IgD-negative memory B cell (primary cell): Measurements from ENCODE around the gene ABCB11. TPM values are rescaled to one million over a fixed set of nuclear protein-coding genes. Genes with fewer than 3 reads are reported as not detected.
"Not testable (repeated sequence)": the region's sequence is repeated elsewhere in the genome, so short reads cannot be mapped to it uniquely, and the experiment has no call there.

Experiments used
- H3K27ac Mint-ChIP-seq, 3 donors: one replicate each; pipeline ENCODE4 v1.8.0; 2020 to 2022; ENCODE audit warnings: mild to moderate bottlenecking in 3 of 3, mixed read lengths in 3 of 3, moderate library complexity in 1 of 3
- H3K27me3 Mint-ChIP-seq: one replicate; pipeline ENCODE4 v1.8.0; 2021; ENCODE audit warnings: mixed read lengths
- H3K36me3 Mint-ChIP-seq: one replicate; pipeline ENCODE4 v1.8.0; 2020; ENCODE audit warnings: mild to moderate bottlenecking, mixed read lengths
- H3K4me1 Mint-ChIP-seq, 3 donors: one replicate each; pipeline ENCODE4 v1.8.0; 2020 to 2022; ENCODE audit warnings: mixed read lengths in 3 of 3, mild to moderate bottlenecking in 1 of 3
- H3K4me3 Mint-ChIP-seq, 4 donors: one replicate each; pipeline ENCODE4 v1.8.0; 2020 to 2022; ENCODE audit warnings: mild to moderate bottlenecking in 4 of 4, mixed read lengths in 4 of 4, moderate library complexity in 3 of 4
- H3K9me3 Mint-ChIP-seq, 3 donors: one replicate each; pipeline ENCODE4 v1.8.0; 2020 to 2021; ENCODE audit warnings: mixed read lengths in 3 of 3, mild to moderate bottlenecking in 1 of 3
- polyA plus RNA-seq: library from polyadenylated mRNA; unstranded; fragments of 300-500 nt; fragmentation: Illumina TruSeq; gene quantifications from one replicate; pipeline ENCODE4 v1.2.3, GENCODE V29; 2021

Gene ABCB11
- polyA plus RNA-seq, 1 donor from 2014 or later = not detected

DNA sequence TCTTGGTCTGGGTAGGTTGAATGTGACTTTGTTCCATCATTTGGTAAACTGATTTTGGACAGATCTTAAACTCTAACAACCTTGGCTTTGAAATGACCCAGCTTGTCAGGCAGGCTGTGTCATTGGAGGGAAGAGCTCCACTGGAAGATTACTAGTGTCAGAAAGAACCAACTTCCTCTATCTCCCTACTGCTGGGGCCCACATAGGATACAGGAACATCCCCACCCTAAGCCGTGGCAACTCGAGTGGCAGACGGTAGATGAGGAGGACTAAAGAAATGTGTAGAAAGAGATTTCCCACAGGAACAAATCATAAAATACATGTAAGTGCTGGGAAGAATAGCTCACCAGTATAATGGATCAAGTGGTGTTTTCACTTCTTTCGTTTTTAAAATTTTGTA, 134.3 kb downstream of the ABCB11 start:
- no peak overlapping the region for H3K27ac Mint-ChIP-seq
- peaks cover 9% of the 10 kb centered on the region for H3K27me3 Mint-ChIP-seq

GRCh38 chr2:168895771-168896170, 135.4 kb downstream of the ABCB11 start:
- H3K4me1 Mint-ChIP-seq = peaks cover 0 to 2% (median 1%) of the 10 kb centered on the region in 3 donors
- H3K4me3 Mint-ChIP-seq = no peak overlapping the region
- no peaks in the 10 kb centered on the region for H3K9me3 Mint-ChIP-seq
- peaks cover 4% of the 10 kb centered on the region for H3K27me3 Mint-ChIP-seq
- no peaks in the 10 kb centered on the region for H3K36me3 Mint-ChIP-seq
- no peak overlapping the region for H3K27ac Mint-ChIP-seq

More for the DNA sequence above, 134.3 kb downstream of the ABCB11 start:
- Mint-ChIP-seq H3K4me3 (no peak overlapping the region), H3K4me1 (peaks cover 0 to 2% (median 0%) of the 10 kb centered on the region in 3 donors), H3K9me3 (no peaks in the 10 kb centered on the region), H3K36me3 (no peaks in the 10 kb centered on the region)

- Mint-ChIP-seq H3K36me3 (peaks cover 2% of the 10 kb centered on the region), H3K27me3 (peaks cover 5% of the 10 kb centered on the region), H3K9me3 (no peaks in the 10 kb centered on the region), H3K4me1 (peaks cover 6 to 12% (median 9%) of the 10 kb centered on the region in 3 donors), H3K27ac (no peak overlapping the region), H3K4me3 (no peak overlapping the region)
Observed at GRCh38 chr2:168894720-168895119, 136.4 kb downstream of the ABCB11 start.

GRCh38 chr2:168894101-168894500, 137.0 kb downstream of the ABCB11 start:
- H3K9me3 Mint-ChIP-seq = no peaks in the 10 kb centered on the region
- no peak overlapping the region for H3K27ac Mint-ChIP-seq
- peaks cover 2% of the 10 kb centered on the region for H3K36me3 Mint-ChIP-seq
- H3K27me3 Mint-ChIP-seq = peaks cover 5% of the 10 kb centered on the region
- no peak overlapping the region for H3K4me3 Mint-ChIP-seq
- H3K4me1 Mint-ChIP-seq = peaks cover 6 to 11% (median 9%) of the 10 kb centered on the region in 3 donors

DNA sequence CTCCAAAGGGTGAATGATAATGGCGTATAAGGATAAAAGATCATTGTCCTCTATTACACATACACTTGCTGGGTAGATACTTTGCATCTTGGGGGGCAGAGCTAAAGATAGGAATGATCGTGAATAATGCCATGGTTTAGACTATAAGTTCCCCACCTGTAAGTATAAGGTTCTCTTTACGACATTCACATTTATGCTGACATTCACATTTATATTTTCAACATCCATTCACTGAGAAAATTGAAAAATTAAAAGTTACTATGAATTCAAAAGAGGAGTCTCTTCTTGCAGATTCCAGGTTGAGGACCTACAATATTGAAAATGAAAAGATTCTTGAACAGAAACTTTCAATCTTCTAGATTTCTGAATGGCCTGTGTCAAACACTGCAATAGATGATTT, 138.8 kb downstream of the ABCB11 start:
- Mint-ChIP-seq H3K36me3 (peaks cover 2% of the 10 kb centered on the region), H3K27ac (no peak overlapping the region), H3K4me3 (no peak overlapping the region), H3K4me1 (peaks cover 6 to 10% (median 9%) of the 10 kb centered on the region in 3 donors), H3K9me3 (no peaks in the 10 kb centered on the region), H3K27me3 (peaks cover 5% of the 10 kb centered on the region)

DNA sequence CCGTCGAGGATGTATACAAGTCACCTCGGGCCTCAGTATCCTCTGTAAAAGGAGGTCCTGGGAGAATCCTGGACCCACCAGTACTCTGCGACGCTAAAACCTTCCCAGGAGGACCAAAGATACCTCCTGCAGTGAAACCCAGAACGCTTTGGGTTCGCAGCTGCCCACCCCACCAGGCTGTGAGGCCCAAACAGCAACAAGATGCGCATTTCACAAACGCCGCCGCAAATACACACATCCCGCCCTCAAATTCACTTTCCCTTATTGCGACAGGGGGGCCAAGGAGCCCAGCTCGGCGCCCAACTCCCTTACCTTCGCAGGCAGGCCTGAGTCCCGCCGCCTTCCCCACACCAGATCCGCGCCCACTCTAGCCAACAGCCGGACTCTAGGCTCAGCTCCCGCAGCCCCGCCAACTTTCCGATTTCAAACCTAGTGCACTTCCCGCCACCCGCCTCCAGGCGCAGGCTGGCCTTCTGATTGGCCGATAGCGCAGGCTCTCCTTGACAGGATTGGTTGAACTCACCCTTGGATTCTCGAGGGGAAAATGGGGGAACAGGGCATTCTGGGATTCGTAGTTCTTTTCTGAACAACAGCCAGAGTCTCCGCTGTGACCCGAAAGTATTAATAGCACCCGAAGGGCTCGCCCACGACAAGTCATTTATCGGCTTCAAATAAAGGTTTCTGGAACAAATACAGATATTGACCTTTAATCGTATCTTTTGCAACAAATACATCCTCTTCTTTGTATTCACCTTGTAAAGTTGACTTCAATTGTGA, 140.9 kb downstream of the ABCB11 start, which contains the start of gene SPC25:
Gene SPC25, minus strand, starts transcription at position 425 of the 777 bp plus-strand sequence. CDS start 911 bp downstream, outside the sequence.
- Mint-ChIP-seq H3K4me1 (peaks cover 6 to 10% (median 9%) of the 10 kb centered on the region in 3 donors), H3K9me3 (no peaks in the 10 kb centered on the region), H3K27me3 (peaks cover 5% of the 10 kb centered on the region), H3K27ac (peak within 1 kb of the TSS in 1 of 3 donors; percentile 87), H3K4me3 (peak within 1 kb of the TSS; percentile 80 to 98 (median 92)), H3K36me3 (peaks cover 2% of the 10 kb centered on the region)

GRCh38 chr2:168889635-168890005, 141.5 kb downstream of the ABCB11 start:
- H3K36me3 Mint-ChIP-seq = peaks cover 3% of the 10 kb centered on the region
- peak overlapping the region in 3 of 4 donors; percentile 89 to 98 (median 96) for H3K4me3 Mint-ChIP-seq
- H3K9me3 Mint-ChIP-seq = no peaks in the 10 kb centered on the region
- no peak overlapping the region for H3K27ac Mint-ChIP-seq
- H3K27me3 Mint-ChIP-seq = peaks cover 5% of the 10 kb centered on the region
- H3K4me1 Mint-ChIP-seq = peaks cover 6 to 10% (median 9%) of the 10 kb centered on the region in 3 donors

DNA sequence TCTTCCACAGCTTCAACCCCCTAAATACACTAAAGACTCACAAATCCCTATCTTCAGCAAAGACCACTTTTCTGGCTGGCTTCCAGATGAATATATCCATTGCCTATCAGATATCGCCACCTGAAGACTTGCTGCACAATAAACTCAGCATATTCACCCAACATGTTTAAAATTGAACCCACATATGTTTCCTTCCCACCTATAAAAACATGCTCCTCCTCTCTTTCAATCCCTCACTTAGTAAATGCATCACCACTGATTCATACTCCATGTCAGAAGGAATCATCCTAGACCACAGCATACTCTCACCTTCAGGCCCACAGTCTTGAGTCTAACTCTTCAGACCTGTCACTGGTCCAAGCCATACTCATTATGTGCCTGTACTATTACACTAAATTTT, 146.1 kb downstream of the ABCB11 start:
- H3K27ac Mint-ChIP-seq = no peak overlapping the region
- peaks cover 2 to 5% (median 3%) of the 10 kb centered on the region in 3 donors for H3K4me1 Mint-ChIP-seq
- H3K27me3 Mint-ChIP-seq = no peaks in the 10 kb centered on the region
- H3K4me3 Mint-ChIP-seq = no peak overlapping the region
- no peaks in the 10 kb centered on the region for H3K9me3 Mint-ChIP-seq
- peaks cover 1% of the 10 kb centered on the region for H3K36me3 Mint-ChIP-seq

GRCh38 chr2:168882163-168882562, 149.0 kb downstream of the ABCB11 start:
- not testable (repeated sequence) for H3K4me3 Mint-ChIP-seq, H3K4me1 Mint-ChIP-seq, H3K36me3 Mint-ChIP-seq, H3K27me3 Mint-ChIP-seq, H3K9me3 Mint-ChIP-seq
- peak overlapping the region in 1 of 3 donors; percentile 37 for H3K27ac Mint-ChIP-seq

DNA sequence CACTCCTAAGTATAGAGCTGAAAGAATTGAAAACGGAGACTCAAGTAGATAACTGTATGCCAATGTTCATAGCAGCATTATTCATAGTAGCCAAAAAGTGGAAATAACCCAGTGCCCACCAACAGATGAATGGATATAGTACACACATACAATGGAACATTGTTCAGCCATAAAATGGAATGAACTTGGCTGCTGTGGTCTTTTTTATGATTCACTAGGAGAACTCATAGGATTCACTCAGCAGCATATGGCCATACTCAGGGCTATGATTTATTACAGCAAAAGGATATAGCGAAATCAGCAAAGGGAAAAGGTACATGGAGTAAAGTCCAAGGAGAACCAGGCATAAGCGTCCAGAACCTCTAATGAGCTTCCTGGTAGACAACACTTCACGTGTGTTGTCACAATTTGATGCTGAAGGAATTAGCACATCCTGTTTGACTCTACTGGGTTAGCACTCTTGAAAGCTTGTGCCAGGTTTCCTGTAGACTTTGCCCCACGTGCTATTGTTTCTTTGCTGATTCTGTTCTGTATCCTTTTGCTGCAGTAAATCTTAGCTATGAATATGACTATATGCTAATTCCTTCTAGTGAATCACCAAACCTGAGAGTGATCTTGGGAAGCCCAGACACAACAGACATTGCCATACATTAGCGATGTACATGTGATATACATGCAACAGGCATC, 156.6 kb downstream of the ABCB11 start:
- Mint-ChIP-seq H3K4me1 (peaks cover 0 to 4% (median 0%) of the 10 kb centered on the region in 3 donors), H3K27me3 (no peaks in the 10 kb centered on the region), H3K4me3 (no peak overlapping the region), H3K27ac (no peak overlapping the region), H3K36me3 (no peaks in the 10 kb centered on the region), H3K9me3 (no peaks in the 10 kb centered on the region)

GRCh38 chr2:168870824-168871223, 160.3 kb downstream of the ABCB11 start:
- not testable (repeated sequence) for H3K4me3 Mint-ChIP-seq, H3K9me3 Mint-ChIP-seq, H3K27me3 Mint-ChIP-seq, H3K27ac Mint-ChIP-seq, H3K4me1 Mint-ChIP-seq, H3K36me3 Mint-ChIP-seq

Other genes starting within 250 kb of the ABCB11 start
- gene NOSTRIN, start 228.7 kb downstream of the ABCB11 start, polyA plus RNA-seq = not detected
- not detected for gene SPC25, start 140.9 kb downstream of the ABCB11 start, polyA plus RNA-seq
- not detected for gene G6PC2, start 130.0 kb downstream of the ABCB11 start, polyA plus RNA-seq
- gene DHRS9, start 38.2 kb upstream of the ABCB11 start, polyA plus RNA-seq = 3.3 TPM